Measurements from ENCODE around the gene KLHDC10.
"Not testable (repeated sequence)": the region's sequence is repeated elsewhere in the genome, so short reads cannot be mapped to it uniquely, and the experiment has no call there.

The KLHDC10 gene

DNA sequence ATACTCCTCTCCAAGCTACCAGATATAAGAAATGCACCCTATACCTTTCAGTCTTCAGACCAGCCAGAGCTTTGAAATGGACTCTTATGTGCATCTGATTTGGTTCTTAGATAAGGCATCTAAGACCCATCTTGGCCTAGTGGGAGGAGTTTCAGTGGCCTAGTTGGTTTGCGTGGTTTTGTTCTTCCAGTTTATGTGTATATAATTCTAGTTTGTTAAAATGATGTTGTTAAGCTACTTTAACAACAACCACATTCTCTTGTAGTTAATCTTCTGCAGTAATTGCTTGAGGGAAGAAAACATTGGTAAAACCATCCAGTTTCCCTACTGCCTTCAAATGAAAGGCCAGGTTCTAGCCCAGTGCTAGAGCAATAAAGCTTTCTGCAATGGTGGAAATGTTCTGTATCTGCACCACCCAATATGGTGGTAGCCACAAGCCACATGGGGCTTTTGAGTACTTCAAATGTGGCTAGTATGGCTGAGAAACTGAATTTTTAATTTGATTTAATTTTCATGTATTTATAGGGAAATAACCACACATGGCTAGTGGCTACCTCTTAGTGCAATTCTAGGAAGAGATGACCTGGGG lies 66.3 kb downstream of the KLHDC10 start:
- no peaks in the 10 kb centered on the region for H3K9me3 ChIP-seq (ENCODE audit: control insufficient read depth, insufficient read depth, low read length)
- H3K9ac ChIP-seq (ENCODE audit: low read depth, low read length): no peak overlapping the region
- H3K36me3 ChIP-seq (ENCODE audit: insufficient read depth, low read length): 0 out of 2 replicates have a peak, but pooled peaks cover 3% of the 10 kb centered on the region
- H3K4me1 ChIP-seq (ENCODE audit: insufficient read depth, low read length): no peaks in the 10 kb centered on the region; the same call in none of the 2 replicates

DNA sequence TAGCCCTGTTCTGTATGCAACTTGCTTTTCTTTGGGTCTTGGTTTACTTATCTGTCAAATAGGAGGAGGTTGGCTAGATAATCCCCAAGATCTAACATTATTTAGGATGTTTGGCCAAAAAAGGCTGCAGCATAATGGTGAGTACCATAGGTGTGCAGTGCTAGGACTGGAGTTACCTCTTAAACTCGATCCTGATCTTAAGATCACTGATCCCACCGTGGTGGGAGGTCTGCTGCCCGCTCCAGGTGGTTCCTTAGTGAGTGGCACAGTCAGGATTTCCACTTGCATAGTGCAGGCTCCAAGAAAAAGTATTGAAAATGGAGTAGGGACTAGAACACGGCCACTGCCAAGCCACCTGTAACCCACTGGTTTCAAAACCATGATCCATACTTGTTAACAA lies 66.9 kb downstream of the KLHDC10 start:
- peaks cover 4% of the 10 kb centered on the region for H3K4me1 ChIP-seq (ENCODE audit: insufficient read depth, low read length)
- H3K36me3 ChIP-seq (ENCODE audit: insufficient read depth, low read length): no peaks in the 10 kb centered on the region
- no peak overlapping the region for H3K9ac ChIP-seq (ENCODE audit: low read depth, low read length)
- no peaks in the 10 kb centered on the region for H3K9me3 ChIP-seq (ENCODE audit: control insufficient read depth, insufficient read depth, low read length)

DNA sequence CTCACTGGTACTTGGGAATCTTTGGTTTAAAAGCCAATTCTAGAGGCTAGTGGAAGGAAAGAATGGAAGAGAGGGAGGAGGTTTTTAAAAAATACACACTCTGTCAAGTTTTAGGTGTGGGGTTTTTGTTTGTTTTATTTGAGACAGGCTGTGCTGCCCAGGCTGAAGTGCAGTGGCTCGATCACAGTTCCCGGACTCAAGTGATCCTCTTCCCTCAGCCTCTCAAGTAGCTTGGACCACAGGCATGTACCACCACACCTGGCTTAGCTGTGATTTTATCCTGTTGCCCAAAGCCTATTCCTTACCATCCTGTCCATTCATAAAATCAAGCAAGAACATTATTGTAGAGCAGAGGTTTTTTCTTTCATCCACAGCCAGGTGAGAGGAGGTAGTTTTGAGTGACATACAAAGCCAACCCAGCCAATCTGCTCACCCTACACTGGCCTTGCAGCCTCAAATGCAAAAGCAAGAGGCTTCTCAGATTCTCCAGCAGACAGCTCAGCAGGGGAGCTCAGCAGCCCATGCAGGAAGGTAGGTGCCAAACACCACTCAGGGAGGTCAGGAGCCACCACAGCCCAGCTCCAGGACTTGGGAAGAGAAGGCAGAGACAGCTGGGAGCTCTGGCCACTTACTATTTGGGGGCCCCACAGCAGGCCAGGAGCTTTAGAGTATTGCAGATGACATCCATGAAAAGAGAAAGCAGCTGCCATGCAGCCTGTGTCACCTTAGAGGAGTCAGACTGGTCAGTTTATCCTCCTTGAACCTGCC lies 69.0 kb downstream of the KLHDC10 start:
- Histone ChIP-seq H3K9ac (ENCODE audit: low read depth, low read length) (no peak overlapping the region), H3K4me1 (ENCODE audit: insufficient read depth, low read length) (peaks cover 9% of the 10 kb centered on the region; the same call in 1 of the 2 replicates), H3K9me3 (ENCODE audit: control insufficient read depth, insufficient read depth, low read length) (no peaks in the 10 kb centered on the region), H3K36me3 (ENCODE audit: insufficient read depth, low read length) (no peaks in the 10 kb centered on the region)

DNA sequence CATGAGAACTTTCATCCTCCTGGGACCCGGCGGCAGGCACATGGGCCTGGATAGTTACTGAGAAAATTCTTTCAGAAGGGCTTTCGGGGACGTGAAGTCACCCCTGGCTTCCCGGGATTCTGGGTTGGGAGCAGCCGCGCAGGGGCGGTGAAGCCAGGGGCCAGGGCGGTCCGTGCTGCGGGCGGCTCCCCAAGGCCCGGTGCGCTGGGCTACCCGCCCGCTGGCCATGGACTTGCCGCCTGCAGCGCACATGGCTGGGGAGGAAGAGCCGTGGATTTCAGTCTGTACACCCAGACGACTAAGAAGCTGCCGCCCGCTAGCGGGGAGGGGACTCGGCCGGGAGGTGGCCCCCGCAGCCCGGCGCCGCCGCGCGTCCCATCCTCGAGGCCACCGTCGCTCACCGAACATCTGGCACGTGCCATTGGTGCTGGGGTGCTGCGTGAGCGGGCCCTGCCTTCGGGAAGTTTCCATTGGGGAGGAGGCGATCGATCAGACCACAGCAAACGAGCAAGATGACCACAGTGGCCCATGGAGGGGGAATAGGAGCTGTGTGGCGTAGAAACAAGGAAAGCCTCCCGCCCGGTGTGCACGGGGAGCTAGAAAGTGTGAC lies 70.3 kb downstream of the KLHDC10 start:
- no peaks in the 10 kb centered on the region for H3K9me3 ChIP-seq (ENCODE audit: control insufficient read depth, insufficient read depth, low read length)
- peak overlapping the region; percentile 63 for H3K9ac ChIP-seq (ENCODE audit: low read depth, low read length)
- no peaks in the 10 kb centered on the region for H3K36me3 ChIP-seq (ENCODE audit: insufficient read depth, low read length)
- H3K4me1 ChIP-seq (ENCODE audit: insufficient read depth, low read length): peaks cover 12% of the 10 kb centered on the region; the same call in 1 of the 2 replicates

DNA sequence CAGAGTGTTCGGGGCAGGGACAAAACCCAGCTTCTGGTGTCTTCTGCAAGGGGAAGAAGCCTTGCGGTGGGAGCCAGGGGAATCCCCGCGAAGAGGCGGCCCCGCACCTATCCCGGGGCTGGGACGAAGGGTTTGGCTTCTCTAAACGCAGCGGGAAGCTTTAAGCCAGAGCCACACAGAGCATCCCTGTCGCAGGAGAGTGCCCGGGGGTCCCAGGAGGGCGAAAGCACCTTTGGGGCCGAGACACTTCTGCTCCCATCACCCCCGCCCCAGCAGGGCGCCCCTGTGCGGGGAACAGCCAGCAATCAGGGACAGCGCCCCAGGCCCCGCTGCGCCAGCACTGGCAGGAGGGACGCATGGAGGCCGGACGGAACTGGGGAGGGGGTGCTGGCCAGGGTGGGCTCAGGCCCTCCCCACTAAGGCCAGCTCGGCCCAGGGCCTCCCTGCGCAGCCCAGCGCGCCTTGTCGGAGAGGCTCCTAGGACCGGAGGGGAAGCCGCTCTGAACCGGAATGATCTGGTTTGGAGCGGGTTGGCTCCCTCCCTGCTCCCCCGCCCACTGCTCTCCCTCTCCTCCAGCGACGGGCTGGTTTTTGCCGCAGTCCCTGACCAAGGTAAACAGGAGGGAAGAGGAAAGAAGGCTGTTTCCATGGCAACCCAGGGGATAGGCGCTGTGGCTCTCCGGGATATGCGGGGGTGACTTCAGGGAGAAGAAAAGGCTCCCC lies 71.0 kb downstream of the KLHDC10 start:
- Histone ChIP-seq H3K36me3 (ENCODE audit: insufficient read depth, low read length) (no peaks in the 10 kb centered on the region), H3K4me1 (ENCODE audit: insufficient read depth, low read length) (peaks cover 12% of the 10 kb centered on the region; the same call in 1 of the 2 replicates), H3K9ac (ENCODE audit: low read depth, low read length) (peak overlapping the region; percentile 63)

DNA sequence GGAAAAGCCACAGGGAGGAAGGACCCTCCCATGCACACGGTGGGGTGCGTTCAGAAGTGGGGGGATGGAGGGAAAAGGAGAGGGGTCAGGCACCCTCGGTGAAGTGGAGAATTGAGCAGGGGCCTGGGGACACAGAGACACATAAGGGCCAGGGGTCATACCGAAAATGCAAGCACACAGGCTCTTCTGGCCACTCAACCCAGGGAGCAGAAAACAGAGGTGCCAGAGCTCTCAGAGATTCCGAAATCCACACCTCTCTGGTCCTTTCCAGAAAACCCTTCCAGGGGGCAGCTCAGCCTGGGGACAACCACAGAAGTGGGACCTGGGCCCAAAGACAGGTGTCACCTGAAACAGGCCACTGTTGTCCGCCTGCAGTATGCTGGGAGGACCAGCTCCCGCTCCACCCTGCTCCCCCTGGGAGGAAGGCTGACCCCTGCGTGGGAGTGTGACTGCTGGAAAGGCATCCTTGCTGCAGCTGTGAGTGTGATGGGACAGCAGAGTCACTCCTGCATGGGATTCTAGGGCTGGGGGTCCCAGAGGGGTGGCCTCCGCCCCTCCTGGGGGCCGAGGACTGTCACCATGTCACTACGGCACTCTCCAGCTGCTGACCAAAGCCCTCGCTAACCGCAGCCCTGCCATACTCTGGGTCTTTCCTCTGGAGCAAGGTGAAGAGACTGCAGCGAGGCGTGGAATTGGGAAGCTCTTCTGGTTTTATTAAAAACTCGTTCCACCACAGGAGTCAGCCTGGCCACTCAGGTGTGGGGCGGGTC lies 71.7 kb downstream of the KLHDC10 start:
- H3K9me3 ChIP-seq (ENCODE audit: control insufficient read depth, insufficient read depth, low read length): no peaks in the 10 kb centered on the region
- H3K36me3 ChIP-seq (ENCODE audit: insufficient read depth, low read length): no peaks in the 10 kb centered on the region
- H3K9ac ChIP-seq (ENCODE audit: low read depth, low read length): peak overlapping the region; percentile 63; the same call in 1 of the 2 replicates
- peaks cover 12% of the 10 kb centered on the region; the same call in 1 of the 2 replicates for H3K4me1 ChIP-seq (ENCODE audit: insufficient read depth, low read length)

More for the DNA sequence above, 71.0 kb downstream of the KLHDC10 start:
- no peaks in the 10 kb centered on the region for H3K9me3 ChIP-seq (ENCODE audit: control insufficient read depth, insufficient read depth, low read length)

DNA sequence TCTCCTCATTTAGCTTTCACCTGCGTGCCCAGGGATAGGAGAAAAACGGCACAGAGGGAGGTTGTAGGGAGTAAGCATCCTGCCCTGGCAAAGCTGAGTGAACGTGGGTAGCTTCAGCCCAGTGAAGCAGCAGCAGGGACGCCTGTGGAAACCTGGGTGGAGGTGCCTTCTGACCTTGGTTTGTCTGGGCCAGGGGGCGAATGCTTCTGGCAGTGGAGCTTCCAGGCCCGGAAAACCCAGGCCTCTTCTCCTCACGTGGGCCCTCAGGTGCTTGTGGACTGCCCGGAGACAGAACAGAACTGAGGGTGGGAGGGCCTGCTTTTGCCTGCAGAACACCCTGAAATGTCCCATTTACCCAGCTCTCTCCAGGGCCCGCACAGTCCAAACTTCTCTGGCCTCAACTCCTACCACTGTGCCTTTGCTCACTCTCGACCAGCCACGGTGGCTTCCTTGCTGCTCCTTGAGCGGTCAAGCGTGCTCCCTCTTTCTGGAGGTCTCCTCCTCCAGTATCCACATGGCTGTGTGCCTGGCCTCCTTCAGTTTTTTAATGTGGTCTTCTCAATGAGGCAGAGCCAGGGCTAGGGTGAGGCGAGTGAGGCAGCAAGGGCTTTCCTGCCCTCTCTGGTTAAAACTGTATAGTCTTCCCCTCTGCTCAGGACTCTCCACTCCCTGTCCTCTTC lies 72.5 kb downstream of the KLHDC10 start:
- H3K4me1 ChIP-seq (ENCODE audit: insufficient read depth, low read length): peaks cover 12% of the 10 kb centered on the region; the same call in 1 of the 2 replicates
- no peaks in the 10 kb centered on the region for H3K9me3 ChIP-seq (ENCODE audit: control insufficient read depth, insufficient read depth, low read length)
- H3K9ac ChIP-seq (ENCODE audit: low read depth, low read length): no peak overlapping the region
- H3K36me3 ChIP-seq (ENCODE audit: insufficient read depth, low read length): no peaks in the 10 kb centered on the region

DNA sequence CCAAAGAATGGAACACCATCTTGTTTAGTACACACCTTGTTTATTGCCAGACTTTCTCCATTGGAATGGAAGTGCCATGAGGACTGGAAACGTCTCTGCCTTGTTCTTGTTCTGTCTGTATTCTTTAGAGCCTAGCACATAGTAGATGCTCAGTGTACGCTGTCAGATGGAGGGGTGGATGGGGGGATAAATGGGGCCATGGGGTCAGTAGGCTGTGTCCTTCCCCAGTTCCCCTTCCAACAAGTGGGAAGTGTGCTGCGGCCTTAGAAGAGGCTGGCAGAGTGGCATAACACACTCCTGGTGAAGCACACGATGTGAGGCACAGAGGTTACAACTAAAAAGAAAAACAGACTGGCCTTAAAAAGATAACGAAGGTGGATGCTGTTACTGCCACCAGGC lies 73.0 kb downstream of the KLHDC10 start:
- Histone ChIP-seq H3K36me3 (ENCODE audit: insufficient read depth, low read length) (no peaks in the 10 kb centered on the region), H3K9me3 (ENCODE audit: control insufficient read depth, insufficient read depth, low read length) (no peaks in the 10 kb centered on the region), H3K4me1 (ENCODE audit: insufficient read depth, low read length) (peaks cover 12% of the 10 kb centered on the region; the same call in 1 of the 2 replicates), H3K9ac (ENCODE audit: low read depth, low read length) (no peak overlapping the region)

DNA sequence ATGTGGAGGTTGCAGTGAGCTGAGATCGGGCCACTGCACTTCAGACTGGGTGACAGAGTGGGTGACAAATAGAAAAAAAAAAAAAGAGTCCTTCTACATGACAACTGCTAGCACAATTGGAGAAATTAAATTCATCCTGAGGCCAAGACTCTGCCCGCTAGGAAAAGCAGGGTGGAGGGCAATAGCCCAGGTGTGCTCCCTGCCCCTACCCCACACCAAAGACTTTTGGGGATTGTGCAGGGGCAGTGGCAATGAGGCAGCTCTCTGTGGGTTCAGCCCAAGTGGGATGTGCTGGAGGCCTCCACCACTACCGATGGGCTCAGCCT lies 73.6 kb downstream of the KLHDC10 start:
- H3K4me1 ChIP-seq (ENCODE audit: insufficient read depth, low read length): peaks cover 12% of the 10 kb centered on the region; the same call in 1 of the 2 replicates
- no peak overlapping the region for H3K9ac ChIP-seq (ENCODE audit: low read depth, low read length)
- H3K36me3 ChIP-seq (ENCODE audit: insufficient read depth, low read length): no peaks in the 10 kb centered on the region
- no peaks in the 10 kb centered on the region for H3K9me3 ChIP-seq (ENCODE audit: control insufficient read depth, insufficient read depth, low read length)

DNA sequence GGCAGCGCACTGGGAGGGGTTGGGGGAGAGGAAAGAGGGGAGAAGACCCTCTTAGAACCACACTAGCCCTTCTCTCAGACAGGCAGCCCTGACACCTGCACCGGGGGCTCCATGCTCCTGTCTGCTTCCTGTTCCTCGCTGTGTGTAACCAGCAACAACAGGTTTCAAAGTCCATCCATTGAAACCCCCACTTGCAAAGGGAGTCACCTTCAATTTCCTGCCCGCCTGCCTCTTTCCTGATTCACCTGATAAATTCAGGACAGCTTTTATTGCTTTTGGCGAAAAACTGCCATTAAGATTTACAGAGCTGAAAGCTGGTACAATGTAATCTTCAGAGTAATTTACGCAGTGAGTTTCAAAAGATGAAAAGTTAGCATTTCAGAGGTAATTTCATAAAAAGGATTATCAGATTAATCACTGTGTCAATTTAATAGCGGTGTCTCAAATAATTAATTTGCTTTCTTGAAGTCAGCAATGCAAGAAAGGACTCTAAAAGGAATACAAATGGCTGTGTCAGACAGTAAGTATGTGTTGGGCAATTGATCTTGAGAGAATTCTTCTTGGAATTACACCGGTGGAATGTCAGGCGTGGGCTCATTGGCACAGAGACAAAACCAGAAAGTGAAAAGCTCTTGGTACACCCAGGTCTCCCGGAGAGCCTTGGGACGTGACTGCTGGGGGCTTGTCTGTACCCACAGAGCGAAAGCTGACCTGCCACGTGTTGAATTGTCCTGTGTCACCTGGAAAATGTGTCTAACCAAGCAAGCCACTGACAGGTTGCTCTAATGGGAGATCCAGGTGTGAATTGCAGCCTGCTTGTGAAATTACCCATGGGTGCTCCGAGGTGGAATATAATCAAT lies 74.2 kb downstream of the KLHDC10 start:
- no peak overlapping the region for H3K9ac ChIP-seq (ENCODE audit: low read depth, low read length)

DNA sequence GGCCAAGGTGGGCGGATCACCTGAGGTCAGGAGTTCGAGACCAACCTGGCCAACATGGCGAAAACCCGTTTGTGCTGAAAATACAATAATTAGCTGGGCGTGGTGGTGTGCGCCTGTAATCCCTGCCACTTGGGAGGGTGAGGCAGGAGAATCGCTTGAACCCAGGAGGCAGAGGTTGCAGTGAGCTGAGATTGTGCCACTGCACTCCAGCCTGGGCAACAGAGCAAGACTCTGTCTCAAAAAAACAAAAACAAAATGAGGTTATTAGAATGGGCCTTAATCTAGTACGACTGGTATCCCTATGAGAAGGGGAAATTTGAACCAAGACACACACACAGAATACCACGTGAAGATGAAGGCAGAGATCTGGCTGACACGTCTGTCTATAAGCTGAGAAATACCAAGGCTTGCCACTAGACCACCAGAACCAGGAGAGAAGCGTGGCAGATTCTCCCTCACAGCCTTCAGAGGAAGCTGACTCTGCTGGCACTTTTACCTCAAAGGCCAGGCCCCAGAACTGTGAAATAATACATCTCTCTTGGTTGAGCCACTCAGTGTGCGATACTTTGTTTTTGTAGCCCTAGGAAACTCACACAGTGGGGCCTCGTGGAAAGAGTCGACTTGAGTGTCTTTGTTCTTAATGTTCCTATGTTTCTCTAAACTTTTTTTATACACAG lies 75.2 kb downstream of the KLHDC10 start:
- no peaks in the 10 kb centered on the region for H3K9me3 ChIP-seq (ENCODE audit: control insufficient read depth, insufficient read depth, low read length)
- H3K4me1 ChIP-seq (ENCODE audit: insufficient read depth, low read length): peaks cover 12% of the 10 kb centered on the region; the same call in 1 of the 2 replicates
- no peak overlapping the region for H3K9ac ChIP-seq (ENCODE audit: low read depth, low read length)
- no peaks in the 10 kb centered on the region for H3K36me3 ChIP-seq (ENCODE audit: insufficient read depth, low read length)

More for the DNA sequence above, 74.2 kb downstream of the KLHDC10 start:
- H3K36me3 ChIP-seq (ENCODE audit: insufficient read depth, low read length): no peaks in the 10 kb centered on the region
- H3K4me1 ChIP-seq (ENCODE audit: insufficient read depth, low read length): peaks cover 12% of the 10 kb centered on the region; the same call in 1 of the 2 replicates
- no peaks in the 10 kb centered on the region for H3K9me3 ChIP-seq (ENCODE audit: control insufficient read depth, insufficient read depth, low read length)

DNA sequence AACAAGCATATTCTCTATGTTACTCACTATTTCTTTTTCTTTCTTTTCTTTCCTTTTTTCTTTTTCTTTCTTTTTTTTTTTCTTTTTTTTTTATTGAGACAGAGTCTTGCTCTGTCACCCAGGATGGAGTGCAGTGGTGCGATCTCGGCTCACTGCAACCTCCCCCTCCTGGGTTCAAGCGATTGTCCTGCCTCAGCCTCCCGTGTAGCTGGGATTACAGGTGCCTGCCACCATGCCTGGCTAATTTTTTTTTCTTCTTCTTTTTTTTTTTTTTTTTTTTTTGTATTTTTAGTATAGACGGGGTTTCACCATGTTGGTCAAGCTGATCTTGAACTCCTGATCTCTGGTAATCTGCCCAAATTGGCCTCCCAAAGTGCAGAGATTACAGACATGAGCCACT lies 75.8 kb downstream of the KLHDC10 start:
- not testable (repeated sequence) for H3K9ac ChIP-seq (ENCODE audit: low read depth, low read length)
- peaks cover 12% of the 10 kb centered on the region; the same call in 1 of the 2 replicates for H3K4me1 ChIP-seq (ENCODE audit: insufficient read depth, low read length)

More for the DNA sequence above, 75.8 kb downstream of the KLHDC10 start:
- H3K9me3 ChIP-seq (ENCODE audit: control insufficient read depth, insufficient read depth, low read length); H3K36me3 ChIP-seq (ENCODE audit: insufficient read depth, low read length): not testable (repeated sequence)

Data from ES-I3 (cell line).